Measurements from ENCODE around the gene CCT6A. TPM values are rescaled to one million over a fixed set of nuclear protein-coding genes. Genes with fewer than 3 reads are reported as not detected.

Gene CCT6A
- total and polyA plus RNA-seq, 9 of the 15 experiments (the other 6 are each of a cell fraction or from before 2014, with no cell fraction given): 244 to 708 (median 387) TPM

- no peak for TF ChIP-seq REST (IDR thresholded peaks at IDR 0.05; ENCODE audit: borderline replicate concordance)
- TF ChIP-seq REST (CRISPR knock-in tag; IDR thresholded peaks at IDR 0.05; ENCODE audit: low read depth): no peak; the same call in none of the 2 replicates
- no peak for TF ChIP-seq BRF1 (IDR thresholded peaks at IDR 0.05; ENCODE audit: borderline replicate concordance, extremely low read depth, insufficient read length)
- no peak; the same call in 1 of the 2 replicates for TF ChIP-seq GABPB2 (CRISPR knock-in tag; conservative IDR thresholded peaks at IDR 0.05)
- TF ChIP-seq MYNN (IDR thresholded peaks at IDR 0.05): no peak
- no peak for TF ChIP-seq MYNN (CRISPR knock-in tag; IDR thresholded peaks at IDR 0.05)
- TF ChIP-seq L3MBTL2 (IDR thresholded peaks at IDR 0.05): peak; percentile 68
- TF ChIP-seq ILF3 (IDR thresholded peaks at IDR 0.05; ENCODE audit: borderline replicate concordance): no peak; the same call in 1 of the 2 replicates
- no peak for TF ChIP-seq LARP7 (IDR thresholded peaks at IDR 0.05)
- TF ChIP-seq CC2D1A (IDR thresholded peaks at IDR 0.05): no peak
- no peak for TF ChIP-seq RBM17 (IDR thresholded peaks at IDR 0.05; ENCODE audit: borderline replicate concordance, low read depth, low read length)
- TF ChIP-seq KAT2B (IDR thresholded peaks at IDR 0.05; ENCODE audit: low read depth, low read length): no peak
- no peak for TF ChIP-seq ZNF277 (CRISPR knock-in tag; IDR thresholded peaks at IDR 0.05; ENCODE audit: borderline replicate concordance)
- no peak for TF ChIP-seq PREB (CRISPR knock-in tag; IDR thresholded peaks at IDR 0.05)
- TF ChIP-seq MAX (CRISPR knock-in tag; IDR thresholded peaks at IDR 0.05): peak; percentile 68
- no peak for TF ChIP-seq RAD51 (IDR thresholded peaks at IDR 0.05; ENCODE audit: borderline replicate concordance, low read depth)
These were observed 12.5 kb downstream of the CCT6A start, which contains the start of gene SUMF2 (continued) for GRCh38 chr7:56063882-56064625.
